OCI-LY7 (cell line): ENCODE data around the gene RAPGEF6. TPM values are rescaled to one million over a fixed set of nuclear protein-coding genes. Genes with fewer than 3 reads are reported as not detected.

Source experiments
- BruUV-seq: library from RNA; stranded (reverse); fragments of 400-500 nt; replicated peaks from 2 replicates; lab custom pipeline; 2021; lab: Mats Ljungman, UMichigan
- CTCF ChIA-PET: fragments of 300-600 bp; sonication (Branson Sonifier 250); formaldehyde crosslinking; loops from one replicate; lab custom pipeline; 2022; ENCODE audit warnings: antibody characterized with exemption; ENCODE audit not compliant: unreplicated experiment; lab: Charles Lee
- POLR2A ChIA-PET: fragments of 300-600 bp; sonication (Branson Sonifier 250); formaldehyde crosslinking; loops from one replicate; lab custom pipeline; 2022; ENCODE audit warnings: antibody characterized with exemption; lab: Charles Lee
- DNase-seq: peaks from one replicate; pipeline ENCODE4 v3.0.0-alpha.2; 2015; ENCODE audit warnings: low spot score
- H2AFZ ChIP-seq: fragments of 200-600 bp; sonication (generic), shearing (Covaris generic); 2 replicates; pipeline ENCODE4 v1.6.1; 2014; ENCODE audit warnings: mild to moderate bottlenecking, antibody characterized with exemption, low read length, moderate library complexity
- H3K27ac ChIP-seq: fragments of 200-600 bp; sonication (generic); 2 replicates; pipeline ENCODE4 v1.5.1; 2014; ENCODE audit warnings: mixed run types, low read depth, mild to moderate bottlenecking, moderate library complexity, low read length, inconsistent platforms; ENCODE audit not compliant: poor library complexity, severe bottlenecking
- H3K36me3 ChIP-seq: fragments of 200-600 bp; sonication (generic); 2 replicates; pipeline ENCODE4 v1.6.1; 2014; ENCODE audit warnings: mild to moderate bottlenecking, antibody characterized with exemption, low read length, moderate library complexity, mixed read lengths; ENCODE audit not compliant: insufficient read depth
- H3K4me1 ChIP-seq: fragments of 200-600 bp; sonication (generic); 2 replicates; pipeline ENCODE4 v1.5.1; 2014; ENCODE audit warnings: mild to moderate bottlenecking, low read length; ENCODE audit not compliant: insufficient read depth, poor library complexity, severe bottlenecking
- H3K4me2 ChIP-seq: fragments of 200-600 bp; sonication (generic); 2 replicates; pipeline ENCODE4 v1.6.1; 2014; ENCODE audit warnings: mild to moderate bottlenecking, low read length
- H3K4me3 ChIP-seq: fragments of 200-600 bp; sonication (generic); 2 replicates; pipeline ENCODE4 v1.5.1; 2014; ENCODE audit warnings: mild to moderate bottlenecking, low read depth, low read length; ENCODE audit not compliant: poor library complexity, severe bottlenecking
- H3K79me2 ChIP-seq: fragments of 200-600 bp; sonication (generic); 2 replicates; pipeline ENCODE4 v1.6.1; 2016; ENCODE audit warnings: low read depth, mild to moderate bottlenecking, low read length, moderate library complexity, mixed read lengths; ENCODE audit not compliant: insufficient read depth
- H3K9me2 ChIP-seq: fragments of 200-600 bp; sonication (generic); 2 replicates; pipeline ENCODE4 v1.6.1; 2016; ENCODE audit warnings: mild to moderate bottlenecking, low read length, mixed read lengths; ENCODE audit not compliant: insufficient read depth
- H3K9me3 ChIP-seq: fragments of 200-600 bp; sonication (generic); 2 replicates; pipeline ENCODE4 v1.6.1; 2014; ENCODE audit warnings: mild to moderate bottlenecking, mixed run types, low read length, mixed read lengths
- H4K20me1 ChIP-seq: fragments of 200-600 bp; sonication (generic); 2 replicates; pipeline ENCODE4 v1.6.1; 2014; ENCODE audit warnings: mild to moderate bottlenecking, antibody characterized with exemption, low read length, moderate library complexity, mixed read lengths; ENCODE audit not compliant: insufficient read depth
- EZH2phosphoT487 ChIP-seq: fragments of 200-600 bp; sonication (generic); IDR thresholded peaks from 2 replicates; pipeline ENCODE4 v1.6.1; 2018; ENCODE audit warnings: low read depth, borderline replicate concordance, mild to moderate bottlenecking, mixed run types, antibody characterized with exemption, low read length, moderate library complexity, mixed read lengths
- intact Hi-C: fragments of 100-400 bp; cut with micrococcal nuclease; formaldehyde crosslinking; loops from one replicate; pipeline ENCODE4 v1.10.0; 2022; ENCODE audit not compliant: unreplicated experiment
- total RNA-seq, 2 experiments: library from RNA; depleted of rRNA in 1 of 2; stranded (reverse); fragments of >200 nt in 1 of 2; shearing (Covaris generic) in 1 of 2; gene quantifications; 2 replicates each; pipeline ENCODE4 v1.2.3, GENCODE V29; 2014 to 2022
- TF ChIP-seq, protein P1 (sequence below): fragments of 200-600 bp; sonication (generic); conservative IDR thresholded peaks from 2 replicates; pipeline ENCODE4 v1.5.1; 2014; ENCODE audit warnings: mild to moderate bottlenecking, antibody characterized with exemption, low read length, moderate library complexity, mixed read lengths

The RAPGEF6 gene
- total RNA-seq, 2 experiments from 2014 or later, result 39.6 to 50.8 TPM

DNA sequence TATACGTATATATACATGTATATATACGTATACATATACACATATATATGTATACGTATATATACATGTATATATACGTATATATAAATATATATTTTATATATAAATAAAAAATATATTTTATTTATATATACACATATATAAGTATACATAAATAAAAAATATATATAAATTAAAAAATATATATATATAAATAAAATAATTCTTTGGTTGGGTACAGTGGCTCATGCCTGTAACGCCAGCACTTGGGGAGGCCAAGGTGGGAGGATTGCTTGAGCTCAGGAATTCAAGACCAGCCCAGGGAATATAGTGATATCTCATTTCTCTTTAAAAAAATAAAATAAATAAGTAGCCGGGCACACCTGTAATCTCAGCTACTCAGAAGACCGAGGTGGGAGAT, 216.2 kb downstream of the RAPGEF6 start:
- H3K4me1 ChIP-seq, result peaks cover 10% of the 10 kb centered on the region
- H3K79me2 ChIP-seq, result no peaks in the 10 kb centered on the region
- no peak overlapping the region for H3K4me3 ChIP-seq
- no TSS peak for BruUV-seq
- TF ChIP-seq, protein P1, sequence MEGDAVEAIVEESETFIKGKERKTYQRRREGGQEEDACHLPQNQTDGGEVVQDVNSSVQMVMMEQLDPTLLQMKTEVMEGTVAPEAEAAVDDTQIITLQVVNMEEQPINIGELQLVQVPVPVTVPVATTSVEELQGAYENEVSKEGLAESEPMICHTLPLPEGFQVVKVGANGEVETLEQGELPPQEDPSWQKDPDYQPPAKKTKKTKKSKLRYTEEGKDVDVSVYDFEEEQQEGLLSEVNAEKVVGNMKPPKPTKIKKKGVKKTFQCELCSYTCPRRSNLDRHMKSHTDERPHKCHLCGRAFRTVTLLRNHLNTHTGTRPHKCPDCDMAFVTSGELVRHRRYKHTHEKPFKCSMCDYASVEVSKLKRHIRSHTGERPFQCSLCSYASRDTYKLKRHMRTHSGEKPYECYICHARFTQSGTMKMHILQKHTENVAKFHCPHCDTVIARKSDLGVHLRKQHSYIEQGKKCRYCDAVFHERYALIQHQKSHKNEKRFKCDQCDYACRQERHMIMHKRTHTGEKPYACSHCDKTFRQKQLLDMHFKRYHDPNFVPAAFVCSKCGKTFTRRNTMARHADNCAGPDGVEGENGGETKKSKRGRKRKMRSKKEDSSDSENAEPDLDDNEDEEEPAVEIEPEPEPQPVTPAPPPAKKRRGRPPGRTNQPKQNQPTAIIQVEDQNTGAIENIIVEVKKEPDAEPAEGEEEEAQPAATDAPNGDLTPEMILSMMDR, result no peak
- TF ChIP-seq EZH2phosphoT487, result no peak
- H3K9me2 ChIP-seq, result no peaks in the 10 kb centered on the region
- DNase-seq, result no peak
- H3K27ac ChIP-seq, result no peak overlapping the region
- H3K4me2 ChIP-seq, result no peak overlapping the region
- H3K36me3 ChIP-seq, result peaks cover 80% of the 10 kb centered on the region
- no peaks in the 10 kb centered on the region for H4K20me1 ChIP-seq
- intact Hi-C loops, result loop anchor here (5.0 kb wide), 1 partner anchor 588 kb away; no protein-coding TSS in a partner anchor
- no peak overlapping the region for H2AFZ ChIP-seq
- ChIA-PET POLR2A (interaction anchor here (0.5 to 0.8 kb wide), 2 partner anchors 11 to 213 kb away, joined by 3 to 7 read pairs; no protein-coding TSS in a partner anchor), CTCF (no interaction called here)
- no peaks in the 10 kb centered on the region for H3K9me3 ChIP-seq

DNA sequence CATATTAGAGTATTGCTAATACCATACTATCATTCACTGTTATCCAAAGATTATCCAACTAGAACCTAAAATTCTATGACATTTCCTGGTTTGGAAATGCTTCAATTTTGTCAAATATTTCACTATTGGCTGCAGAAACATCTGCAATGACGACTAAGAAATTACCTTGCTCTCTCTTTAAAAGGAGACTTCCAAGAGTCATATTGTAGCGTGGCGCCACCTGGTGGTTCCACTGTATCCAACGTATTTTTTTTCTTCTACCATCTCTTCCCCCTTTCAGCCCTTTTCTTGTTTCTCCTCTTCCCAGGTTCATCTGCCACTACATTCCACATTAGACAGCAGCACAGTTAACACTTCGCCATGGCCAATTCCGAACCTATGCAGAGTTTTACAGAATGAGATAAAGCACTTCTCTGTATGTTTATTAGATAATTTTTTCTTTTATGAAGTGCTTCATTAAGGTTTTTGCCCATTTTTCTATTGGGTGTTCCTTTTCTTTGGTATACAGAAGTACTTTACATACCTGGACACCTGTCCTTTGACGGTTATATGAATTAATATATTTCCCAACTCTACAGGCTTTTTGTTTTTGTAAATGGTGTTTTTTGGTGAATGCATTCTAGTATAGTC, 217.7 kb downstream of the RAPGEF6 start:
- Histone ChIP-seq H3K9me3 (no peaks in the 10 kb centered on the region), H3K36me3 (peaks cover 76% of the 10 kb centered on the region), H3K4me1 (peaks cover 10% of the 10 kb centered on the region), H3K9me2 (no peaks in the 10 kb centered on the region), H3K27ac (no peak overlapping the region), H2AFZ (no peak overlapping the region), H3K79me2 (no peaks in the 10 kb centered on the region), H3K4me2 (0 out of 2 replicates have a peak overlapping the region, but pooled peaks have one; percentile 6), H4K20me1 (no peaks in the 10 kb centered on the region), H3K4me3 (no peak overlapping the region)
- TSS peak; percentile 41 for BruUV-seq
- ChIA-PET CTCF (no interaction called here), POLR2A (interaction anchor here (0.8 to 1.0 kb wide), 2 partner anchors 12 to 155 kb away, joined by 3 to 4 read pairs; no protein-coding TSS in a partner anchor)
- DNase-seq, result peak; percentile 76
- intact Hi-C loops, result loop anchor here (2.0 to 5.0 kb wide), 2 partner anchors 547 to 590 kb away; no protein-coding TSS in a partner anchor
- TF ChIP-seq EZH2phosphoT487, result no peak
- TF ChIP-seq, protein P1, result peak; percentile 96

DNA sequence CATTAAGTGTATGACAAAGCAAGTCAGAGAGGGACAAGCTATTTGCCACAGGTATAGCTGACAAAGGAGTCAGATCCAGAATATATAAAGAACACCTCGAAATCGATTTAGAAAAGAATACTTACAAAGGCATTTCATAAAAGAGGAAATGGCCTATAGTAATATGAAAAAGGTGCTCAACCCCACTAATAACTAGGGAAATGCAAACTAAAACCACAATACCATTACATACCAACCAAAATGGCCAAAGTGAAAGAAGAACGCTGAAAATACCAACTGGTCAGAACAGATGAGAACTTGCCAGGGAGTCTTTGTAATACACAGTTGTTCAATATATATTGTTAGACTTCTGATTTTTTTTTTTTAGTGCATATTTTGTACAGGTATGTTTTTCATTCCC, 218.3 kb downstream of the RAPGEF6 start:
- Histone ChIP-seq H3K4me1 (peaks cover 10% of the 10 kb centered on the region), H3K9me3 (no peaks in the 10 kb centered on the region), H3K4me2 (0 out of 2 replicates have a peak overlapping the region, but pooled peaks have one; percentile 6), H3K79me2 (no peaks in the 10 kb centered on the region), H3K4me3 (no peak overlapping the region), H3K36me3 (peaks cover 71% of the 10 kb centered on the region), H2AFZ (no peak overlapping the region), H4K20me1 (no peaks in the 10 kb centered on the region), H3K9me2 (no peaks in the 10 kb centered on the region), H3K27ac (no peak overlapping the region)
- POLR2A ChIA-PET, result interaction anchor here (0.6 to 1.6 kb wide), 7 partner anchors 11 to 163 kb away, joined by 3 to 5 read pairs (median 3); no protein-coding TSS in a partner anchor
- TF ChIP-seq EZH2phosphoT487, result no peak
- TF ChIP-seq, protein P1, result no peak
- CTCF ChIA-PET, result no interaction called here
- BruUV-seq, result no TSS peak
- DNase-seq, result no peak
- intact Hi-C loops, result loop anchor here (2.0 to 5.0 kb wide), 2 partner anchors 546 to 591 kb away; no protein-coding TSS in a partner anchor
